Spinal cord (tissue), 10 donors: ENCODE data around the gene APOL4. TPM values are rescaled to one million over a fixed set of nuclear protein-coding genes. Genes with fewer than 3 reads are reported as not detected.
A peak's percentile ranks its signal among the peaks of the same experiment; 100 is the strongest.
"Not testable (repeated sequence)": the region's sequence is repeated elsewhere in the genome, so short reads cannot be mapped to it uniquely, and the experiment has no call there.

Source experiments
- DNase-seq, 6 donors: peaks; one replicate each; pipeline versions ENCODE4 v3.0.0 to v3.0.0-alpha.2; 2013 to 2015; ENCODE audit warnings: low spot score in 6 of 6, low read depth in 4 of 6
- H3K27ac ChIP-seq: one replicate; pipeline ENCODE4 v1.5.1; 2013; ENCODE audit warnings: low read depth, low read length, control low read depth
- H3K27me3 ChIP-seq: one replicate; pipeline ENCODE4 v1.6.1; 2013; ENCODE audit warnings: low read length; ENCODE audit not compliant: control insufficient read depth, insufficient read depth
- H3K36me3 ChIP-seq: one replicate; pipeline ENCODE4 v1.6.1; 2013; ENCODE audit warnings: low read length; ENCODE audit not compliant: control insufficient read depth, insufficient read depth
- H3K4me1 ChIP-seq: one replicate; pipeline ENCODE4 v1.6.1; 2013; ENCODE audit warnings: low read length; ENCODE audit not compliant: control insufficient read depth, insufficient read depth
- H3K4me3 ChIP-seq: one replicate; pipeline ENCODE4 v1.5.1; 2013; ENCODE audit warnings: low read depth, low read length, control low read depth
- H3K9me3 ChIP-seq: one replicate; pipeline ENCODE4 v1.6.1; 2013; ENCODE audit warnings: low read length; ENCODE audit not compliant: control insufficient read depth, insufficient read depth
- WGBS: methylation state at CpG from one replicate; pipeline ENCODE4 v1.1.5; 2013; ENCODE audit warnings: missing lambda C conversion rate; ENCODE audit not compliant: insufficient coverage; 5-methylcytosine and 5-hydroxymethylcytosine counted together
- polyA plus RNA-seq, 2 donors: library from polyadenylated mRNA; unstranded; fragments of 120-200 nt; gene quantifications; one replicate each; pipeline ENCODE4 v1.2.1, GENCODE V29; 2013; ENCODE audit not compliant: insufficient read length in 2 of 2
- total RNA-seq, 2 donors: library from RNA; depleted of rRNA in 1 of 2; stranded (reverse); fragments of 120-200 nt in 1 of 2; fragments of >200 nt in 1 of 2; gene quantifications; one replicate each; pipeline versions ENCODE4 v1.2.3 to v1.2.4, GENCODE V29; 2013 to 2014
- donor health status: healthy.

Gene APOL4
- total and polyA plus RNA-seq, 4 donors: 4.1 to 28.5 (median 10.0) TPM

GRCh38 chr22:36163497-36163896, 38.1 kb downstream of the APOL4 start:
- no peak for DNase-seq
- Histone ChIP-seq H3K27me3 (no peaks in the 10 kb centered on the region), H3K9me3 (no peaks in the 10 kb centered on the region), H3K27ac (no peak overlapping the region), H3K4me3 (no peak overlapping the region), H3K36me3 (no peaks in the 10 kb centered on the region), H3K4me1 (no peaks in the 10 kb centered on the region)
- WGBS: 100% methylated on average over 1 of the region's 2 CpGs

GRCh38 chr22:36162127-36163034, 39.2 kb downstream of the APOL4 start:
- Histone ChIP-seq H3K27me3 (no peaks in the 10 kb centered on the region), H3K36me3 (no peaks in the 10 kb centered on the region), H3K4me3 (no peak overlapping the region), H3K27ac (no peak overlapping the region), H3K4me1 (peaks cover 4% of the 10 kb centered on the region), H3K9me3 (no peaks in the 10 kb centered on the region)
- 72% methylated on average over 4 of the region's 6 CpGs for WGBS
- peak in 1 of 6 donors; percentile 25 for DNase-seq

GRCh38 chr22:36161793-36162126, 39.8 kb downstream of the APOL4 start:
- DNase-seq, H3K36me3 ChIP-seq, H3K4me1 ChIP-seq, H3K27ac ChIP-seq, H3K4me3 ChIP-seq, H3K9me3 ChIP-seq, H3K27me3 ChIP-seq: not testable (repeated sequence)
- WGBS: 86% methylated on average over 2 of the region's 5 CpGs

- Histone ChIP-seq H3K36me3 (no peaks in the 10 kb centered on the region), H3K27ac (peak within 1 kb of the TSS; percentile 10), H3K9me3 (no peaks in the 10 kb centered on the region), H3K27me3 (no peaks in the 10 kb centered on the region), H3K4me3 (no peak within 1 kb of the TSS), H3K4me1 (peaks cover 20% of the 10 kb centered on the region)
- WGBS: 94% methylated on average over 2 of the region's 3 CpGs
- peak in 1 of 6 donors; percentile 34 for DNase-seq
Observed at GRCh38 chr22:36160499-36160942, 41.1 kb downstream of the APOL4 start, which contains the start of gene APOL3. APOL3 (minus strand) TSS chr22:36160755; CDS start chr22:36149055, 11,700 bp downstream.

- H3K9me3 ChIP-seq: no peaks in the 10 kb centered on the region
- no peaks in the 10 kb centered on the region for H3K27me3 ChIP-seq
- 63% methylated on average over 9 of the region's 15 CpGs for WGBS
- H3K4me1 ChIP-seq: peaks cover 28% of the 10 kb centered on the region
- peak overlapping the region; percentile 88 for H3K27ac ChIP-seq
- H3K4me3 ChIP-seq: peak overlapping the region; percentile 14
- no peaks in the 10 kb centered on the region for H3K36me3 ChIP-seq
- peak in 3 of 6 donors; percentile 19 to 76 (median 29) for DNase-seq
Observed at GRCh38 chr22:36156515-36157419, 44.8 kb downstream of the APOL4 start.

GRCh38 chr22:36156119-36156514, 45.5 kb downstream of the APOL4 start:
- Histone ChIP-seq H3K27me3 (no peaks in the 10 kb centered on the region), H3K27ac (peak overlapping the region; percentile 88), H3K4me1 (peaks cover 28% of the 10 kb centered on the region), H3K36me3 (no peaks in the 10 kb centered on the region), H3K4me3 (no peak overlapping the region), H3K9me3 (no peaks in the 10 kb centered on the region)
- DNase-seq: no peak
- WGBS: 86% methylated on average over 8 of the region's 8 CpGs

GRCh38 chr22:36155702-36156101, 45.9 kb downstream of the APOL4 start:
- Histone ChIP-seq H3K36me3 (no peaks in the 10 kb centered on the region), H3K4me1 (peaks cover 28% of the 10 kb centered on the region), H3K4me3 (no peak overlapping the region), H3K27me3 (no peaks in the 10 kb centered on the region), H3K27ac (peak overlapping the region; percentile 88), H3K9me3 (no peaks in the 10 kb centered on the region)
- DNase-seq: peak in 1 of 6 donors; percentile 68
- WGBS: 74% methylated on average over 6 of the region's 7 CpGs

- Histone ChIP-seq H3K36me3 (no peaks in the 10 kb centered on the region), H3K4me1 (peaks cover 28% of the 10 kb centered on the region), H3K27ac (no peak overlapping the region), H3K27me3 (no peaks in the 10 kb centered on the region), H3K9me3 (no peaks in the 10 kb centered on the region), H3K4me3 (no peak overlapping the region)
- no peak for DNase-seq
- WGBS: no CpG with 5 or more reads among the region's 3 CpGs
Observed at GRCh38 chr22:36154423-36154945, 47.1 kb downstream of the APOL4 start.
